Stomach (tissue), 4 donors: ENCODE measurements around the gene BPIFB2.

Source experiments
- CTCF ChIP-seq, 7 experiments: fragments of 450-650 bp in 4 of 7; fragments of 200-600 bp in 3 of 7; sonication (generic) in 3 of 7; IDR thresholded peaks; one replicate each; pipeline ENCODE4 v1.5.1; 2016 to 2019; ENCODE audit warnings: antibody characterized with exemption in 7 of 7, control low read depth in 2 of 7, mild to moderate bottlenecking in 1 of 7
- POLR2A ChIP-seq, 4 donors: fragments of 450-650 bp; IDR thresholded peaks; one replicate each; pipeline ENCODE4 v1.6.1; 2016; ENCODE audit warnings: antibody characterized with exemption in 4 of 4, control low read depth in 2 of 4, mild to moderate bottlenecking in 1 of 4, moderate library complexity in 1 of 4

DNA sequence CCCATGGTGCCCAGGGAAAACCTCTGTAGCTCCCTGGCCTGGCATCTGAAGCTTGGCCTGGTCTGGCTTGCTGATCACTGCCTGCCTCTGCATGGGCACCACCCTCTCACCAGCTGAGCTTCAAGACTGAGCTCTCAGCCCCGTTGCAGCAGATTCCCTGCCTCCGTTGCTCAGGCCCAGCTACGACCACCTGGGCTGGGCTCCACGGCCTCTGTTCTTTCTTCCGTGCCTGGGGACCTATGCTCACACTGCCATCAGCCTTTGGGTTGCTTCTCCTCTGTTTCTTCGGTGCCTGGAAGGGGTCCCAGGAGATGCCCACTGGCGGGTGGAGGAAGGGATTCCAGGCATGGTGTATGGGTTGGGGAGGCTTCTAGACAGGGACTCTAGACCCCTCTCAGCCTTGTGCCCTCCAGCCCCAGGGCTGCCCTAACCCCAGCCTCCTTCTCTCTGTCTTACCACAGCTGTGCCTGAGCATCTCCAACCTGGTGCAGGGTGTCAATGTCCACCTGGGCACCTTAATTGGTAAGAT lies 9.1 kb downstream of the BPIFB2 start:
- TF ChIP-seq POLR2A (IDR thresholded peaks at IDR 0.05), result no peak
- no peak for TF ChIP-seq CTCF (IDR thresholded peaks at IDR 0.05)
